IPS-20b (cell line): Measurements from ENCODE around the gene ZNF12.
"Not testable (repeated sequence)": the region's sequence is repeated elsewhere in the genome, so short reads cannot be mapped to it uniquely, and the experiment has no call there.

Source experiments
- H3K27ac ChIP-seq: one replicate; pipeline ENCODE4 v1.5.1; 2013; ENCODE audit warnings: low read length
- H3K27me3 ChIP-seq: 2 replicates; pipeline ENCODE4 v1.6.1; 2013; ENCODE audit warnings: mild to moderate bottlenecking, low read length, inconsistent platforms; ENCODE audit not compliant: insufficient read depth
- H3K36me3 ChIP-seq: 2 replicates; pipeline ENCODE4 v1.6.1; 2013; ENCODE audit warnings: low read depth, mild to moderate bottlenecking, inconsistent platforms, low read length, moderate library complexity; ENCODE audit not compliant: insufficient read depth
- H3K4me1 ChIP-seq: 2 replicates; pipeline ENCODE4 v1.6.1; 2013; ENCODE audit warnings: mild to moderate bottlenecking, control low read depth, inconsistent platforms, low read length, moderate library complexity; ENCODE audit not compliant: insufficient read depth
- H3K4me3 ChIP-seq: 2 replicates; pipeline ENCODE4 v1.5.1; 2013; ENCODE audit warnings: mild to moderate bottlenecking, low read length, inconsistent platforms
- H3K9ac ChIP-seq: 2 replicates; pipeline ENCODE4 v1.6.1; 2013; ENCODE audit warnings: low read depth, mild to moderate bottlenecking, inconsistent platforms, low read length, moderate library complexity
- H3K9me3 ChIP-seq: 2 replicates; pipeline ENCODE4 v1.6.1; 2013; ENCODE audit warnings: mild to moderate bottlenecking, low read depth, low read length, inconsistent platforms; ENCODE audit not compliant: insufficient read depth

Gene ZNF12

GRCh38 chr7:6706666-6707407, at the start of gene ZNF12:
TSS of gene ZNF12 (minus strand) at chr7:6706947. CDS start at chr7:6705173, 1,774 bp downstream.
- Histone ChIP-seq H3K27me3 (no peaks in the 10 kb centered on the region), H3K4me3 (peak within 1 kb of the TSS; percentile 81), H3K9ac (peak within 1 kb of the TSS; percentile 81), H3K36me3 (peaks cover 27% of the 10 kb centered on the region), H3K4me1 (0 out of 2 replicates have a peak, but pooled peaks cover 3% of the 10 kb centered on the region), H3K27ac (no peak within 1 kb of the TSS), H3K9me3 (peaks cover 13% of the 10 kb centered on the region)

DNA sequence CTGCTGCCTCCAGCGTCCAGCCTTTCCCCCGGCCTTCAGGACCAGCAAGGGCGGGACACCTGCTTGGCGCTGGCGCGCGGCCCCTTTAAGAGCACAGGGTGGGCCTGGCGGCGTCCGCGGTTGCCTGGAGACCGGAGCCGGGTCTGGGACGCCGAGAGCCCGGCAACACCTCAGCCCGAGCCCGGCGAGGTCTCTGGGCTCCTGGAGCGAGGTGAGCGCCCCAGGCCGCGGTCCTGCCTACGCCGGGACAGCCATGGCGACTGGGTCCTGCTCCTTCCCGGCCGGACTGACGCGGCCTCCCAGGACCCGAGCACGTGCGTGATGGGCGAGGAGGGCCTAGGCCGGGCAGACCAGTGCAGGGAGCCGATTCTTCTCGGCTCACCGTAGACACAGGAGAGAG, 47.2 kb upstream of the ZNF12 start, which contains the start of gene RSPH10B2:
Gene RSPH10B2, plus strand, starts transcription at position 140 of the 400 bp plus-strand sequence. CDS start 3,575 bp downstream, outside the sequence.
- H3K27me3 ChIP-seq, H3K9me3 ChIP-seq, H3K9ac ChIP-seq, H3K4me3 ChIP-seq, H3K4me1 ChIP-seq, H3K36me3 ChIP-seq, H3K27ac ChIP-seq: not testable (repeated sequence)

GRCh38 chr7:6750173-6750572, 43.4 kb upstream of the ZNF12 start:
- H3K36me3 ChIP-seq, H3K27ac ChIP-seq, H3K4me3 ChIP-seq, H3K4me1 ChIP-seq, H3K27me3 ChIP-seq, H3K9me3 ChIP-seq, H3K9ac ChIP-seq: not testable (repeated sequence)

GRCh38 chr7:6749335-6749734, 42.6 kb upstream of the ZNF12 start:
- H3K36me3 ChIP-seq, H3K9ac ChIP-seq, H3K4me1 ChIP-seq, H3K27ac ChIP-seq, H3K27me3 ChIP-seq, H3K4me3 ChIP-seq, H3K9me3 ChIP-seq: not testable (repeated sequence)

DNA sequence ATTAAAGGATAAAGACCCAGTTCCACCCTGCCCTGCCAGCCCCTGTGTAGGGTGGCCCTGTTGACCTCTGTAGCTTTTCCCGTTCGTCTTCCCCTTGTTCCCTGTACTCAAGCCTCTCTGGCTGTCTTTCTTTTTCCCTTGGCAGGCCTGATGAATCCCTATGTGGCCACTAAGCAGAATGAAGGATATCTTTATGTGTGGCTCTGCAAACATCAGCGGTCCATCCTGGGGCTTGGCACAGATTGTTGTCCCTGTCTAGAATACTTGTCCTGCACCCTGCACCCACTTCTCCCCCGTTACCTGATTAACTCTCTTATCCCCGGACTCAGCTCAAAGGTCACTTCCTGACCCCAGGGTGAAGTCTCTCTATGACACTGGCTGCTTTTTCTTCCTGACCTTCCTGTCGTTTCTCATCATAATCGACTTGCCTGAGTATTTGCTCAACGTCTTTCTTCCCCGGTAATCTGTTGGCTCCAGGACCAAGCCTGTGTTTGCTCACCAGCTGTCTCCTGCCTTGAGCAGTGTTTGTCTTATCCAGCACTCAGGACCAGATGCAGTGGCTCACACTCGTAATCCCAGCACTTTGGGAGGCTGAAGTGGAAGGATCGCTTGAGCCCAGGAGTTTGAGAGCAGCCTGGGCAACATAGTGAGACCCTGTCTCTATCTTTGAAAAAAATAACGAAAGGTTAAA, 37.8 kb upstream of the ZNF12 start:
- not testable (repeated sequence) for H3K4me1 ChIP-seq, H3K27ac ChIP-seq, H3K27me3 ChIP-seq, H3K36me3 ChIP-seq, H3K9ac ChIP-seq, H3K4me3 ChIP-seq, H3K9me3 ChIP-seq

DNA sequence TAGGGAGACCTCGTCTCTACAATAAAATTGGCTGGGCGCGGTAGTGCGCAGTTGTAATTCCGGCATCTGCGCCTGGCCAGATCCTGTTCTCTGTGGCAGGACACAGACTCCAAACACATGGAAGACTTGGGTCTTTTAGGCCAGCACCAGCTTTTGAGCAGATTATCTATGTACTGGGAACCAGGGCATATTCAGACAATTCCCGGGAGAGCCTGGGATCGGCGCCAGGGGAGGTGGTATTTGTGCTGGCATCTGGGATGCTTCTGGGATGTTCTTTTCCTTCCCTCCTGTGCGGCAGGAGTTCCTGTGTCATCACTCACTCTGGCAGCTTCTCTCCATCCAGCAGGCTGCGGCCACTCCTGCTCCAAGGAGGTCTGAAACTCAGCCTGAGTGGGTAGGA, 31.7 kb upstream of the ZNF12 start:
- H3K4me3 ChIP-seq: not testable (repeated sequence)

GRCh38 chr7:6730343-6730633, 23.5 kb upstream of the ZNF12 start:
- peak overlapping the region; percentile 84 for H3K4me3 ChIP-seq
- no peaks in the 10 kb centered on the region for H3K9me3 ChIP-seq
- H3K27me3 ChIP-seq: no peaks in the 10 kb centered on the region
- peaks cover 21% of the 10 kb centered on the region for H3K36me3 ChIP-seq
- H3K9ac ChIP-seq: peak overlapping the region; percentile 85
- H3K4me1 ChIP-seq: no peaks in the 10 kb centered on the region
- no peak overlapping the region for H3K27ac ChIP-seq

More for the DNA sequence above, 31.7 kb upstream of the ZNF12 start:
- peaks cover 40% of the 10 kb centered on the region for H3K36me3 ChIP-seq
- not testable (repeated sequence) for H3K4me1 ChIP-seq, H3K9me3 ChIP-seq, H3K9ac ChIP-seq, H3K27ac ChIP-seq, H3K27me3 ChIP-seq

DNA sequence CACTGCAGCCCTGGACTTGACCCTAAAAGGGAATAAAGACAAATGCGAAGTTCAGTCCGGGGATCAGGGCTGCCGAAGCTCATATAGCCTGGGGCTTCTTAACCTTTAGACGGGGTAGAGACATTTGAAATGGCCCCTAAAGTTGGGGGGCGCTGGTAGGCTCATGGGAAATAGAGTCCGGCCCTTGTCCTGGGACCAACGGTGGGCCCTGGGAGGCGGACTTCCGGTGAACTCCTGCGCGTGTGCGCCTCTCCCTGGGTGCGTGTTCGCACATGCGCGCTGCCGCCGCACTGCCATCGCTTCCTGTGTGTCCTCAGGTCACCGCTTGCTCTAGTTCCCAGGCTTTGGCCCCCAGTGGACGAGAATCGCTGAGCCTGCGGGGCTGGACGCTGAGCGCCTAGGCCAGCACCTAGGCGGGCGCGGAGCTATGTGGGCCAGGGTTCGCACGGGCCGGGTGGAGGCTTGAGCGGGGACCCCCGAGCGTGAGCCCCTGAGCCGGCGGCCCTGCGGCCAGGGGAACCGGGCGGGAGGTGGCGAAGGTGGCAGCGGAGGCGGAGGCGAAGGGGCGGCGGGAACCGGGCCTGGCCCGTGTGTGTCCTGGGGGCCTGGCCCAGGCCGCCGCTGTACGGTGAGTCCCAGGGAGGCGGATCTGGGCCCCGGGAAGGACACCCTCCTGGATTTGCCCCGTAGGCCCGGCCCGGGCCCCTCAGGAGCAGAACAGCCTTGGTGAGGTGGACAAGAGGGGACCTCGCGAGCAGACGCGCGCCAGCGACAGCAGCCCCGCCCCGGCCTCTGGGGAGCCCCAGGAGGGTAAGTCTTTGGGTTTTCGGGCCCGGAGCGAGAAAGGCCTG, 23.0 kb upstream of the ZNF12 start:
- peak overlapping the region; percentile 85 for H3K9ac ChIP-seq
- H3K4me3 ChIP-seq: peak overlapping the region; percentile 84
- H3K4me1 ChIP-seq: no peaks in the 10 kb centered on the region
- no peak overlapping the region for H3K27ac ChIP-seq
- H3K36me3 ChIP-seq: peaks cover 15% of the 10 kb centered on the region
- H3K9me3 ChIP-seq: no peaks in the 10 kb centered on the region
- no peaks in the 10 kb centered on the region for H3K27me3 ChIP-seq

DNA sequence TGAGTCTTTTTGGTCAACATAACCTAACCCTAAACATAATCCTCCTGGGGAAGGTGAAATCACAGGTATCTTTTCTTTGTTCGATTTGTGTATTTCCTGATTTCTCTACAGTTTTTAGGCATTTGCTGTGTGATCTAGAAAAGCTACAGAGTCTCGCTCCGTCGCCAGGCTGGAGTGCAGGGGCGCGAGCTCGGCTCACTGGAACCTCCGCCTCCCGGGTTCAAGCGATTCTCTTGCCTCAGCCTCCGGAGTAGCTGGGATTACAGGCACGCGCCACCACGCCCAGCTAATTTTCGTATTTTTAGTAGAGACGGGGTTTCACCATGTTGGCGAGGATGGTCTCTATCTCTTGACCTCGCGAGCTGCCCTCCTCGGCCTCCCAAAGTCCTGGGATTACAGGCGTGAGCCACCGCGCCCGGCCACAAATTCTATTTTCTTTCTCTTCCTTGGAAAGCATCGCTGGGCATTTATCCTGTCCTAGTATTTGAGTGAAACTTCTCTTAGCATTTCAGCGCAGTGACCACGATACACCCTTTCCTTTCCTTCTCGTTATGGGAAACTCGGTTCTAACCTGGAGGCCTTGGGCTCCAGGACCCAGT, 22.2 kb upstream of the ZNF12 start:
- H3K9ac ChIP-seq: peak overlapping the region; percentile 63; the same call in 1 of the 2 replicates
- not testable (repeated sequence) for H3K4me1 ChIP-seq, H3K27ac ChIP-seq, H3K27me3 ChIP-seq, H3K9me3 ChIP-seq
- peak overlapping the region; percentile 84; the same call in 1 of the 2 replicates for H3K4me3 ChIP-seq
- peaks cover 13% of the 10 kb centered on the region for H3K36me3 ChIP-seq

- Histone ChIP-seq H3K4me1 (no peaks in the 10 kb centered on the region), H3K9ac (no peak overlapping the region), H3K9me3 (no peaks in the 10 kb centered on the region), H3K27ac (no peak overlapping the region), H3K4me3 (no peak overlapping the region), H3K27me3 (no peaks in the 10 kb centered on the region), H3K36me3 (peaks cover under 1% of the 10 kb centered on the region; the same call in 1 of the 2 replicates)
Observed at GRCh38 chr7:6727663-6728062, 20.9 kb upstream of the ZNF12 start.

GRCh38 chr7:6726341-6726740, 19.6 kb upstream of the ZNF12 start:
- H3K4me1 ChIP-seq, H3K9me3 ChIP-seq, H3K27me3 ChIP-seq, H3K4me3 ChIP-seq, H3K27ac ChIP-seq, H3K36me3 ChIP-seq, H3K9ac ChIP-seq: not testable (repeated sequence)
